ENCODE results near the gene PLLP. TPM values are rescaled to one million over a fixed set of nuclear protein-coding genes. Genes with fewer than 3 reads are reported as not detected.
A peak's percentile ranks its signal among the peaks of the same experiment; 100 is the strongest.

PLLP gene
- polyA plus RNA-seq, 3 donors, result 7.6 to 28.0 (median 12.2) TPM

GRCh38 chr16:57304169-57305061 is 19.9 kb upstream of the PLLP start:
- H3K27ac ChIP-seq (ENCODE audit: low read depth, low read length), result no peak overlapping the region
- WGBS, 3 donors, result 71 to 74% (median 71%) methylated on average over 16 of the region's 16 CpGs

DNA sequence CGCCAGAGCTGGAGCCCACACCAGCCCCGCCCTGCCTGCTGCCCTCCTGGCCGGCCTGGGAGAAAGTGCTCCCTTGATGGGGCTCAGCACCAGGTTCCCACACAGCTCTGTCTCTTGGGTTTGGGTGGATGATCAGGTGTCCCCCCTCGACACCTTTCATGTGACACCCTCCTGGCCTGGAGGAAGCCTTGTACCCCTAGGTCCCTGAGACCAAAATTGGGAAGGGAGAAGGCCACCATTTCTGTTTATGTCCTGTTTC is 19.4 kb upstream of the PLLP start:
- 80 to 90% (median 81%) methylated on average over 4 of the region's 4 CpGs for WGBS, 3 donors
- no peak overlapping the region for H3K27ac ChIP-seq (ENCODE audit: low read depth, low read length)

DNA sequence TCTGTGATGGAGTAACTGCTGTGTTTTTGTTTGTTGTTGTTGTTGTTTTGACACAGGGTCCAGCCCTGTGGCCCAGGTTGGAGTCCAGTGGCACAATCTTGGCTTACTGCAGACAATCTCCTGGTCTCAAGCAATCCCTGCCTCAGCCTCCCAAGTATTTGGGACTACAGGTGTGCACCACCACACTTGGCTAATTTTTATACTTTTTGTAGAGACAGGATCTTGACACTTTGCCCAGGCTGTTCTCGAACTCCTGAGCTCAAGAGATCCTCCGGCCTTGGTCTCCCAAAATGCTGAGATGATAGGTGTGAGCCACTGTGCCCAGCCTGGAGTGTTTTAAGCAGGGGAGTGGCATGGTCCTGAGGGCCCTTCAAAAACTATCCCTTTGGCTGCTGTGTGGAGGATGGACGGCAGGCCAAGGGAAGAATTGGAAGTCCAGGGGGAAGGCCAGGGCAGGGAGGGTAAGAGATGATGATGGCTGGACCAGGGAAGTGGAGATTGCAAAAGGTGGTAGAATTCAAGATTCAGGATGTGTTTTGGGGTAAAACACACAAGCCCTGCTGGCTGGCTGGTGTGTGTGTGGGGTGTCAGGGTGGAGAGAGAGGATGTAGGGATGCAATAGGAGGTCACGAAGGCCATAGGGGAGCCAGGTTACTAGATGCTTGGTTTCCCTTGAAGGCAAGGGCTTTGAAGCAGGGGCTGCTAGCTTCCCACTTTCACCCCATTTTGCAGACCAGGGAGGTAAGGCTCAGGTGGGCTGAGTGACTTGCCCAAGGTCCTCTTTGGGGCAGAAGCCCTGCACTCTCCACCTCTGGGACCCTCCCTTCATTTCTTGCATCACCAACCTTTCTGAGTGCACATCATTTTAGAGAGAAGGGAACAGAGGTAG is 18.8 kb upstream of the PLLP start:
- 90 to 97% (median 94%) methylated on average over 4 of the region's 4 CpGs for WGBS, 3 donors

DNA sequence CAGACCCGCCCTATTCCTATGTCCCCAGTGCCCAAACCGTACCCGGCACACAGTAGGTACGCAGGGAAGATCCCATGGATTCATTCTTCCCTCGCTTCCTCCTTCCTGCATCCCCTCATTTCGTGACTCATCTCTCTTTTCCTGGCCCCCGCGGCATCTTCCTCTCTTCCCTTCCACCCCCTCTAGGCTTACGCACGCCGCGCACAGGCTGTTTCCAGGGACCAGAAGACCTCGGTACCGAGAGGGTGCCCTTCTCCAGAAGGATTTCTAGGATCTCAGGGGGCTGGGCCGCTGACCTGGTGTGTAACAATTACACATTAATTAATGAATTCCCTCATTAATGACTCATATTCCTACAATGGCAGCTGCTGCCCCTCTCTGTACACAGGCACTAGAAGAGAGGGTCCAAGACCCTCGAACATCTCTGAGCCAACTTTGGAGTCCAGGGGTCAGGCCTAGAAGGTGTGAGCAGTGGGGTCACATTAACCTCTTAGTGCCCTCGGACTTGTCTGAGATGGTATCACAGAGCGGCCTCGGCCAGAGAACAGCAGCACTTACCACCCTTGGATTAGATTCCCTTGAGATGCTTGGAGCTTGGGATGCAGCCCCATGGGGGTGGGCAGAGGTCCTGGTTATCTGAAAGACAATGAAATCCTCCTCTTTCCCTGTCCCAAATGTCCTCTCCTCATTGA is 16.8 kb upstream of the PLLP start:
- H3K27ac ChIP-seq (ENCODE audit: low read depth, low read length), result no peak overlapping the region
- 31 to 46% (median 44%) methylated on average over 19 of the region's 19 CpGs for WGBS, 3 donors

More for the DNA sequence above, 18.8 kb upstream of the PLLP start:
- H3K27ac ChIP-seq (ENCODE audit: low read depth, low read length), result no peak overlapping the region

DNA sequence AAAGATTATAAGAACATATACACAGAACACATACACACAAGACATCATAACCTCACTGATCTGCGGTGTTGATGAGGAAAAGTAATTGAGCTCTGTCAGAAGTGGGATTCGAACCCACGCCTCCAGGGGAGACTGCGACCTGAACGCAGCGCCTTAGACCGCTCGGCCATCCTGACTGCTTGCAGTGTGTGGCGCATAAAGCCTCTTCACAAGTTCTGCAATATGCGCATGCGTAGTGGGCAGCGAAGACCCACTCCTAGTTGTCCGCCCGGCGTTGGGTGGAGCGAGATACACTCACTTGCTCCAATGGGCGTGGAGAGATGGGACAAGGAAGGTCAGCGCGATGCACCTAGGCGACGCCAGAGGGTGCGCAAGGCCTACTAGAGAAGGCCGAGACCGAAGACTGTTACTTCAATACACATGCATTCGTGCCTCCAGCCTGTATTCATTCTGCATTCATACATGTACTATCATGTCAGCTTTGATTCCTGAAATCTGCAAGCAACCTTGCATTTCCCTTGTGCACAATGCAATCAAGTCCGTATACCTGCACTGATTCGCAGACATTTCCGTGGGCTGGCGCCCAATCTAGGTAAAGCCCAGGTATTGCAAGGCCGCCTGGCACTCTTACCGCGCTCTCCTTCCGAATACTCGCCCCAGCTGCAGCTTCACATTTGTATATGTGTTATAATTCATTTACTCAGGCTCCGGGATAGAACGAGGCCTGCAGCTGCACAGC is 16.1 kb upstream of the PLLP start:
- 1 to 4% (median 2%) methylated on average over 36 of the region's 36 CpGs for WGBS, 3 donors
- H3K27ac ChIP-seq (ENCODE audit: low read depth, low read length), result no peak overlapping the region

DNA sequence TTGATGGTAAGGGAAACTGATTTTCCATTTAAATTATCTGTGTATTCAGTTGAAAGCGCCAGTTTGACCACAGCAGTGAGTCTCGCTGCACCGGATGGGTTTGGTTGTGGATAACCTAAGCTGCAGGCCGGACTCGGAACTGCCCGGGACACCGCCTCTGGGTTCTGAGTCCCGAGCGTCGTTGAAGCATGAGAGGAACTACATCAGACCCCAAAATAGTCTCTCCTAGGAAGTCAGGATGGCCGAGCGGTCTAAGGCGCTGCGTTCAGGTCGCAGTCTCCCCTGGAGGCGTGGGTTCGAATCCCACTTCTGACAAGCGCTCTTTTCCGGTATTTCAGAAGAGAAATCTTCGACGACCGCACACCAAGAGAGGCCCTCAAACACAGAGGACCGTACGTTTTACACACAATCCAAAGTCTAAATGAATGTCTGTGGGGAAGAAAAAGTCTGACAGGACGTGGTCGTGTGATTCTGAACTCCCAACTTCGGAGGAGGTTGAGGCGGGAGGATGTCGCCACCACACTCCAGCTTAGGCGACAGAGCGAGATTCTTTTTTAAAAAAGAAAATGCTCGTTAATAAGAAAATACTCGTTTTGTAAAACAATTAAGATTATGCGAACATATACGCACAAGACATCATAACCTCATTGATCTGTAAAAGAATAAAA is 15.4 kb upstream of the PLLP start:
- H3K27ac ChIP-seq (ENCODE audit: low read depth, low read length), result peak overlapping the region; percentile 12
- WGBS, 3 donors, result 0% methylated on average over 35 of the region's 35 CpGs

- WGBS, 3 donors, result 14 to 21% (median 15%) methylated on average over 14 of the region's 14 CpGs
- no peak overlapping the region for H3K27ac ChIP-seq (ENCODE audit: low read depth, low read length)
These were observed 14.7 kb upstream of the PLLP start for GRCh38 chr16:57299009-57299718.

DNA sequence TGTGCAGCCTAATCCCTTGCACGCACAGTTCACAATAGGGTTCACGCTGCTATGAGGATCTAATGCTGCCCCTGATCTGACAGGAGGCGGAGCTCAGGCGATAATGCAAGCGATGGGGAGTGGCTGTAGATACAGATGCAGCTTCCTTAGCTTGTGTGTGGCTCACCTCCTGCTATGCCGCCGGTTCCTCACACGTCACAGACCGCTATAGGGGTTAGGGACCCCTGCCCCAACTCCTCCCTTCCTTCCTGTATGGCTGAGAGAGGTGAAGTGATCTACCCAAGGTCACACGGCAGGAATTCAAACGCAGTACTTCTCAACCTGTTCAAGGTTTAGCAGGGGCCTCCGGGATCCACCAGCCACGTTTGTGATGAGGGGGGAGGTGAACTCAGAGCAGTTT is 13.4 kb upstream of the PLLP start:
- whole genome bisulfite sequencing, 3 donors, result 45 to 55% (median 52%) methylated on average over 13 of the region's 13 CpGs

DNA sequence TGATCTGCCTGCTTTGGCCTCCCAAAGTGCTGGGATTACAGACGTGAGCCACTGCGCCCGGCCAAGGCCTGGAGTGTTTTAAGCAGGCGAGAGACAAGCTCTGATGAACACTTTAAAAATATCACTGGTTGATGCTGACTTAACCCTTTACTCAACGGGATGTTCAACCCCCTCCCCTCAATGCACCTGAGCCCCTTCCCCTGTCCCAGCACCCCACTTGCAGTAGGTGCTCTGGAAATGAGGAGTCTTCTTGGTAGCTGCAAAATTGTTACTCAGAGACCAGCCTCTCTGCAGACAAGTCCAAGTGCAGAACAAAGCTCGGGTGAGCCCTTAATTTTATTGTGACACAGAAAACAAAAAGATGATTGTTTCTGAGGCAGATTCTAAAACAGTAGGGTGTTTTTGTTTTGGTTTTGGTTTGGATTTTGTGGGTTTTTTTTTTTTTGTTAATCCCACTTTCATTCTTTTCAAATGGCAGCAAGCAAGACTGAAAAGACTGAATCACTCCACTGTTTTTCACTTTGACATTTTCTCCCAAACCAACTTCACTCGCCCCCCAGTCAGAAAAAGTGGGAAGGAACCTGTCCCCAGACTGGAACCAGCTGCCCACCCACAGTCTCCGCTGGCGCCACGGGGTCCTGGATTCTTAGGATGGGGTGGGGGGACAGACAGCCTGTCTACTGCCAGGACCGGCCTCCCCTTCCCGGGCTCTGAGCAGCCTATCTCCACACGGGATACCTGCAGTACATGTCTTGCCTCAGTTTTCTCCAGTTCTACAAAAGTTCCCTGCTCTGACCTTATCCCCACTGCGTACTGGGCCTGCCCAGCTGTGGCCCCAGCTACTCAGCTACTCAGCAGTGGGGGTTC is 5.2 kb upstream of the PLLP start:
- H3K27ac ChIP-seq (ENCODE audit: low read depth, low read length), result no peak overlapping the region
- 73 to 77% (median 77%) methylated on average over 14 of the region's 14 CpGs for WGBS, 3 donors

More for the DNA sequence above, 13.4 kb upstream of the PLLP start:
- no peak overlapping the region for H3K27ac ChIP-seq (ENCODE audit: low read depth, low read length)

DNA sequence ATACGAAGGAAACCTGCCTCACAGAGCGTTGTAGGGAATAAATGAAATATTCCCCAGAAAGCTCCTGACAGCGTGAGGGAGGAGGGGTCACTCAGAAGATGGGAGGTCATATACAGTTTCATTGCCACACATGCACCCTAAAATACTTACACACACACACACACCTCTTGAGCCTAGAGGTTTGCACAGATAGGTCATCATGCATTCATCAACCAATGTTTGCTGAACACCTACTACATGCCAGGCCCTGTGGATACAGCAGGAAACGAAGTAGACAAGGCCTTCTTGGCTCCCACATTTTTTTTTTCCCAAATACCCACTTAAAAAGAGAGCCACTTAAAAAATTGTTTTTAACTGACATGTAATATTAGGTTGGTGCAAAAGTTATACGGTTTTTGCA is 907 bp upstream of the PLLP start:
- 78 to 83% (median 82%) methylated on average over 5 of the region's 5 CpGs for WGBS, 3 donors
- no peak overlapping the region for H3K27ac ChIP-seq (ENCODE audit: low read depth, low read length)

DNA sequence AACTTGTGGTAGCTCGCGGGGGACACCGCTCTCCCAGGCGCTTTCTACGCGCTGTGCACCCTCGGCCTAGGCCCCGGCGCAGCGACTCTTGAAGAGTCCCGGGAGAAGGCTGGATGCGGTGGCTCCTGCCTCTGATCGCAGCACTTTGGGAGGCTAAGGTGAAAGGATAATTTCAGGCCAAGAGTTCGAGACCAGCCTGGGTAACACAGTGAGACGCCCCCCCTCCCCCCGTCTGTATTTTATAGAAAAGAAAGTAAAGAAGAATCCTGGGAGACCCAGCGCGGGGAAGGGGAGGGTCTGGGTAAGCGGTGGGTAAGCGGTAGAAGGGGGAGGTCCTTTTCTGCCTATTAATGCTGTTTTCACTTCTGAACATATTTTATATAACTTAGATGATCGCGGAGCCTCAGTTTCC is 486 bp upstream of the PLLP start:
- H3K27ac ChIP-seq (ENCODE audit: low read depth, low read length), result no peak overlapping the region
- 14 to 16% (median 15%) methylated on average over 22 of the region's 22 CpGs for WGBS, 3 donors

GRCh38 chr16:57283959-57284208 is 588 bp downstream of the PLLP start:
- 11 to 18% (median 14%) methylated on average over 13 to 14 of the region's 14 CpGs for WGBS, 3 donors
- no peak overlapping the region for H3K27ac ChIP-seq (ENCODE audit: low read depth, low read length)

DNA sequence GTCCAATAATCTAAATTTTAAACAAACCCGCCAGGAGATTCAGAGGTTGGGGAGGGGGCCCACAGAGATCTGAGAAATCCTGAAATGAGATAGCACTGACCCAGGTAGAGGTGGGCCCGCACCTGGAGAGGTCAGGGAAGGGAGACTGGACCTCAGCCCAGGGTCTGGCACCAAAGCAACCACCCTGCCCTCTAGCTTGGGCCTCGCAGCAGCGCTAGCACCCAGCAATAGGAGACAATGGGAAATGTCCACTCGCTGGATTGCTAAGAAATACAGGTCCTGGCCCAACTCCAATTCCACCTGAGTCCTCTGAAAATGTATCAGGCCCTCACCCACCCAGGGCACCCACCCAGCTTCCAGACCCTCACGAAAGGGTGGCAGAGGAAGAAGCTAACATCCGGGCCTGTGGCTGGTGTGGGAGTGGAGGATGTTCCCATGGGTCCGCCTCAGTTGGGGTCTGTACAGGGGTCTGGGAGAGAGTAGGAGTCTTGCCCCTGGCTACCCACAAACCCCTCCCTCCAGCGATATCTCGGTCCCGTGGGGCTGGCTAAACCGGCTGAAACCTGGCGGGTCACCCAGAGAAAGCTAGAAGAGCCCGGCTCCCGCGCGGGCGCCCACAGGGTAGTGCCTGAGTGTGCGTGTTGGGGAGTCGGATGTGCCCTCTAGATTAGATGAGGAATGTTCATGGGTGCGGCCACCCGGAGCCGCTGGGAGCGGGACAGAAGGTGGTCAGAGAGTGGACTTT is 1.1 kb downstream of the PLLP start:
- WGBS, 3 donors, result 36 to 63% (median 59%) methylated on average over 24 of the region's 24 CpGs
- no peak overlapping the region for H3K27ac ChIP-seq (ENCODE audit: low read depth, low read length)

- WGBS, 3 donors, result 53 to 65% (median 64%) methylated on average over 8 of the region's 8 CpGs
These were observed 1.8 kb downstream of the PLLP start for GRCh38 chr16:57282510-57283213.

DNA sequence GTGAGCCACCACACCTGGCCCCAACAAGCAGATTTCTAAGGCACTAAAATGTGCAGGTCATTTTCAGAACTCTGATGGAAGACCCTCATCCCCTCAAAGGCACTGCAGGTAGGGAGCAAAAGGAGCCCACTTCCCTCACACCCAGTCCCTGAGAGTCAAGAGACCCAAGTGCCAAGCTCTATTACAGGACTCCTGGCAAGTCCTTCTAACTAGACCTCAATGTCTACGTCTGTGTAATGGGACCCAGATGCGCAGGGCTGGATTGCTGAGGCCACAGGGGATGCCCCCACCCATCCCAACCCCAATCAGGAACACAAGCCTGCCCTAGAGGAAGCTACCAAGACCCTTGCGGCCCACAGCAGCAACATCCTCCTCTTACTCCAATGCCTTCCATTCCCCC is 2.7 kb downstream of the PLLP start:
- 90 to 92% (median 91%) methylated on average over 3 of the region's 3 CpGs for WGBS, 3 donors
- H3K27ac ChIP-seq (ENCODE audit: low read depth, low read length), result no peak overlapping the region

More at GRCh38 chr16:57282510-57283213, 1.8 kb downstream of the PLLP start:
- no peak overlapping the region for H3K27ac ChIP-seq (ENCODE audit: low read depth, low read length)

Data from adipose tissue (tissue), 3 donors.